ENCODE measurements around the gene SEC22C. TPM values are rescaled to one million over a fixed set of nuclear protein-coding genes. Genes with fewer than 3 reads are reported as not detected.

Gene SEC22C
- total RNA-seq, 2 donors from 2014 or later: 35.2 to 38.4 TPM

GRCh38 chr3:42524751-42525150 lies 57.0 kb downstream of the SEC22C start:
- no peak overlapping the region for H3K27ac Mint-ChIP-seq
- TF ChIP-seq CTCF (conservative IDR thresholded peaks at IDR 0.05): no peak

GRCh38 chr3:42520906-42521305 lies 60.9 kb downstream of the SEC22C start:
- Histone ChIP-seq H3K9me3 (ENCODE audit: control insufficient read depth, low read length) (no peaks in the 10 kb centered on the region), H3K4me3 (ENCODE audit: low read length) (no peak overlapping the region), H3K36me3 (ENCODE audit: control insufficient read depth, insufficient read depth, low read length) (no peaks in the 10 kb centered on the region), H3K27ac (ENCODE audit: low read depth, low read length) (no peak overlapping the region), H3K9ac (ENCODE audit: extremely low read depth, low read length, poor library complexity, severe bottlenecking) (no peak overlapping the region), H3K4me1 (ENCODE audit: control insufficient read depth, insufficient read depth, low read length) (no peaks in the 10 kb centered on the region), H3K27me3 (ENCODE audit: control insufficient read depth, insufficient read depth, low read length, poor library complexity, severe bottlenecking) (no peaks in the 10 kb centered on the region)
- no peak overlapping the region for H3K4me3 Mint-ChIP-seq
- H3K27me3 Mint-ChIP-seq (ENCODE audit: insufficient read depth): no peaks in the 10 kb centered on the region
- peaks cover 4% of the 10 kb centered on the region for H3K4me1 Mint-ChIP-seq
- H3K9me3 Mint-ChIP-seq: no peaks in the 10 kb centered on the region
- WGBS, 2 experiments (ENCODE audit: insufficient coverage in 1 of 2, insufficient read length in 1 of 2): 93 to 100% methylated on average over 2 to 4 of the region's 4 CpGs
- DNase-seq: no peak
- no peak overlapping the region for H3K27ac Mint-ChIP-seq
- peaks cover 2% of the 10 kb centered on the region for H3K36me3 Mint-ChIP-seq (ENCODE audit: low read depth)
- TF ChIP-seq CTCF (conservative IDR thresholded peaks at IDR 0.05): no peak

More at GRCh38 chr3:42524751-42525150, 57.0 kb downstream of the SEC22C start:
- no peak for DNase-seq
- Histone ChIP-seq H3K27ac (ENCODE audit: low read depth, low read length) (no peak overlapping the region), H3K9ac (ENCODE audit: extremely low read depth, low read length, poor library complexity, severe bottlenecking) (no peak overlapping the region), H3K9me3 (ENCODE audit: control insufficient read depth, low read length) (no peaks in the 10 kb centered on the region), H3K27me3 (ENCODE audit: control insufficient read depth, insufficient read depth, low read length, poor library complexity, severe bottlenecking) (no peaks in the 10 kb centered on the region), H3K4me3 (ENCODE audit: low read length) (no peak overlapping the region), H3K4me1 (ENCODE audit: control insufficient read depth, insufficient read depth, low read length) (no peaks in the 10 kb centered on the region), H3K36me3 (ENCODE audit: control insufficient read depth, insufficient read depth, low read length) (no peaks in the 10 kb centered on the region)
- H3K9me3 Mint-ChIP-seq: no peaks in the 10 kb centered on the region
- peaks cover 2% of the 10 kb centered on the region for H3K36me3 Mint-ChIP-seq (ENCODE audit: low read depth)
- H3K4me3 Mint-ChIP-seq: no peak overlapping the region
- no peaks in the 10 kb centered on the region for H3K27me3 Mint-ChIP-seq (ENCODE audit: insufficient read depth)
- no peaks in the 10 kb centered on the region for H3K4me1 Mint-ChIP-seq
- 96% methylated on average over 3 of the region's 3 CpGs; no CpG with 5 or more reads in 1 of the 2 experiments for WGBS, 2 experiments (ENCODE audit: insufficient coverage in 1 of 2, insufficient read length in 1 of 2)

- no peaks in the 10 kb centered on the region for H3K9me3 ChIP-seq (ENCODE audit: control insufficient read depth, low read length)
- TF ChIP-seq CTCF (conservative IDR thresholded peaks at IDR 0.05): no peak
- H3K4me1 ChIP-seq (ENCODE audit: control insufficient read depth, insufficient read depth, low read length): no peaks in the 10 kb centered on the region
- no peaks in the 10 kb centered on the region for H3K36me3 ChIP-seq (ENCODE audit: control insufficient read depth, insufficient read depth, low read length)
- H3K4me1 Mint-ChIP-seq: peaks cover 4% of the 10 kb centered on the region
- no peaks in the 10 kb centered on the region for H3K9me3 Mint-ChIP-seq
- H3K4me3 Mint-ChIP-seq: no peak overlapping the region
- H3K27ac Mint-ChIP-seq: no peak overlapping the region
- H3K9ac ChIP-seq (ENCODE audit: extremely low read depth, low read length, poor library complexity, severe bottlenecking): no peak overlapping the region
- DNase-seq: no peak
- H3K4me3 ChIP-seq (ENCODE audit: low read length): no peak overlapping the region
- H3K36me3 Mint-ChIP-seq (ENCODE audit: low read depth): peaks cover 2% of the 10 kb centered on the region
- H3K27me3 Mint-ChIP-seq (ENCODE audit: insufficient read depth): no peaks in the 10 kb centered on the region
- no peaks in the 10 kb centered on the region for H3K27me3 ChIP-seq (ENCODE audit: control insufficient read depth, insufficient read depth, low read length, poor library complexity, severe bottlenecking)
- H3K27ac ChIP-seq (ENCODE audit: low read depth, low read length): no peak overlapping the region
- 85 to 91% methylated on average over 3 to 4 of the region's 4 CpGs for WGBS, 2 experiments (ENCODE audit: insufficient coverage in 1 of 2, insufficient read length in 1 of 2)
These were observed 61.4 kb downstream of the SEC22C start for GRCh38 chr3:42520336-42520735.

All from endodermal cell (in vitro differentiated cells).